B cell (primary cell): ENCODE results near the gene RUFY1. TPM values are rescaled to one million over a fixed set of nuclear protein-coding genes. Genes with fewer than 3 reads are reported as not detected.

Experiments
- ATAC-seq: fragments of 200-7000 bp; cut with Tn5 transposase; one replicate; pipeline ENCODE4 v1.10.0; 2021; ENCODE audit warnings: low read depth, mild to moderate bottlenecking, moderate number of reproducible peaks, moderate library complexity
- CTCF ChIA-PET: fragments of 350-600 bp; sonication (Branson Sonifier 250); formaldehyde crosslinking; loops from one replicate; lab custom pipeline; 2021; ENCODE audit warnings: antibody characterized with exemption, inconsistent platforms; lab: Charles Lee
- POLR2A ChIA-PET: fragments of 350-600 bp; sonication (Branson Sonifier 250); formaldehyde crosslinking; loops from one replicate; lab custom pipeline; 2021; ENCODE audit warnings: antibody characterized with exemption; lab: Charles Lee
- DNase-seq: peaks from one replicate; pipeline ENCODE4 v3.0.0; 2013
- H2AFZ ChIP-seq: 2 replicates; pipeline ENCODE4 v1.6.1; 2012; ENCODE audit warnings: mild to moderate bottlenecking, low read depth, low read length; ENCODE audit not compliant: insufficient read depth, poor library complexity, severe bottlenecking
- H3K27ac ChIP-seq, 2 donors: 1 replicate in 1 of 2; 2 replicates in 1 of 2; pipeline ENCODE4 v1.5.1; 2012 to 2013; ENCODE audit warnings: low read length in 2 of 2, mild to moderate bottlenecking in 2 of 2, moderate library complexity in 1 of 2
- H3K27me3 ChIP-seq, 4 experiments: fragments of 200-600 bp in 1 of 4; sonication (generic) in 1 of 4; replicated peaks in 1 of 4; 1 replicate in 2 of 4; 2 replicates in 2 of 4; pipeline versions ENCODE4 v1.6.1 to v1.7.0; 2013 to 2016; ENCODE audit warnings: low read length in 3 of 4, mild to moderate bottlenecking in 2 of 4, mixed read lengths in 1 of 4, moderate library complexity in 1 of 4; ENCODE audit not compliant: insufficient read depth in 4 of 4, control insufficient read depth in 3 of 4; ENCODE audit errors: control extremely low read depth in 1 of 4
- H3K36me3 ChIP-seq, 2 experiments: replicated peaks in 1 of 2; 1 replicate in 1 of 2; 2 replicates in 1 of 2; pipeline versions ENCODE4 v1.6.1 to v1.7.1; 2013; ENCODE audit warnings: low read length in 1 of 2; ENCODE audit not compliant: insufficient read depth in 2 of 2, control insufficient read depth in 1 of 2; ENCODE audit errors: control extremely low read depth in 1 of 2, extremely low read depth in 1 of 2
- H3K4me1 ChIP-seq, 2 donors: fragments of 200-600 bp in 1 of 2; sonication (generic) in 1 of 2; 1 replicate in 1 of 2; 2 replicates in 1 of 2; pipeline versions ENCODE4 v1.5.1 to v1.6.1; 2013 to 2017; ENCODE audit warnings: low read length in 2 of 2; ENCODE audit not compliant: control insufficient read depth in 2 of 2, insufficient read depth in 2 of 2
- H3K4me2 ChIP-seq: replicated peaks from 2 replicates; pipeline ENCODE3; 2012; ENCODE audit warnings: mild to moderate bottlenecking, low read depth, low read length; ENCODE audit not compliant: poor library complexity, severe bottlenecking
- H3K4me3 ChIP-seq, 5 experiments: fragments of 200-600 bp in 1 of 5; sonication (generic) in 1 of 5; 1 replicate in 3 of 5; 2 replicates in 2 of 5; pipeline versions ENCODE4 v1.5.1 to v1.7.0; 2011 to 2016; ENCODE audit warnings: low read length in 4 of 5, mild to moderate bottlenecking in 4 of 5, low read depth in 2 of 5, control low read depth in 1 of 5, moderate library complexity in 1 of 5; ENCODE audit not compliant: insufficient read depth in 1 of 5; ENCODE audit errors: control extremely low read depth in 1 of 5, extremely low read depth in 1 of 5
- H3K79me2 ChIP-seq: fragments of 200-600 bp; sonication (generic); one replicate; pipeline ENCODE4 v1.6.0; 2016; ENCODE audit warnings: low read length; ENCODE audit not compliant: control insufficient read depth, insufficient read depth
- H3K9ac ChIP-seq: fragments of 200-600 bp; sonication (generic); 2 replicates; pipeline ENCODE4 v1.6.1; 2017; ENCODE audit warnings: mild to moderate bottlenecking, low read length, moderate library complexity
- H3K9me3 ChIP-seq, 3 donors: one replicate each; pipeline versions ENCODE4 v1.6.1 to v1.7.1; 2013; ENCODE audit warnings: low read length in 2 of 3; ENCODE audit not compliant: control insufficient read depth in 2 of 3, insufficient read depth in 1 of 3; ENCODE audit errors: control extremely low read depth in 1 of 3
- H4K20me1 ChIP-seq: 2 replicates; pipeline ENCODE4 v1.6.0; 2012; ENCODE audit warnings: mild to moderate bottlenecking, low read length; ENCODE audit not compliant: insufficient read depth, control insufficient read depth, poor library complexity, severe bottlenecking
- H3K27ac Mint-ChIP-seq: one replicate; pipeline ENCODE4 v1.8.0; 2021; ENCODE audit warnings: mixed read lengths
- H3K27me3 Mint-ChIP-seq: one replicate; pipeline ENCODE4 v1.8.0; 2021; ENCODE audit warnings: mixed read lengths
- H3K4me1 Mint-ChIP-seq: one replicate; pipeline ENCODE4 v1.8.0; 2021; ENCODE audit warnings: mixed read lengths
- H3K4me3 Mint-ChIP-seq: one replicate; pipeline ENCODE4 v1.8.0; 2021; ENCODE audit warnings: mixed read lengths
- H3K9me3 Mint-ChIP-seq: one replicate; pipeline ENCODE4 v1.8.0; 2022; ENCODE audit warnings: mixed read lengths; ENCODE audit not compliant: insufficient read depth
- CTCF ChIP-seq: fragments of 200-600 bp; IDR thresholded peaks from one replicate; pipeline ENCODE4 v1.8.0; 2022; ENCODE audit warnings: antibody characterized with exemption, mild to moderate bottlenecking
- EZH2 ChIP-seq: IDR thresholded peaks from 2 replicates; pipeline ENCODE4 v1.6.1; 2012; ENCODE audit warnings: borderline replicate concordance, low read depth, mild to moderate bottlenecking, moderate library complexity, low read length; ENCODE audit not compliant: insufficient read depth, poor library complexity, severe bottlenecking
- WGBS: methylation state at CpG from one replicate; pipeline ENCODE4 v1.1.5; 2013; ENCODE audit warnings: missing lambda C conversion rate; ENCODE audit not compliant: insufficient coverage; 5-methylcytosine and 5-hydroxymethylcytosine counted together
- intact Hi-C: fragments of 100-400 bp; cut with micrococcal nuclease; formaldehyde crosslinking; loops from one replicate; pipeline ENCODE4 v1.10.0; 2022
- polyA plus RNA-seq: library from polyadenylated mRNA; depleted of rRNA; stranded (reverse); fragments of >200 nt; gene quantifications from 2 replicates; pipeline ENCODE4 v1.2.3, GENCODE V29; 2012
- total RNA-seq, 2 donors: library from RNA; stranded (reverse); fragments of 120-200 nt in 1 of 2; gene quantifications; 1 replicate in 1 of 2; 2 replicates in 1 of 2; pipeline versions ENCODE4 v1.2.3 to v1.2.4, GENCODE V29; 2013 to 2022

RUFY1 gene
- total and polyA plus RNA-seq, 2 donors (not counting 1 experiment from before 2014, with no cell fraction given): 38.5 to 99.8 TPM

GRCh38 chr5:179623906-179624741, 73.8 kb downstream of the RUFY1 start:
- Histone ChIP-seq H3K4me1 (peaks cover 37 to 39% of the 10 kb centered on the region in 2 donors), H3K9ac (peak overlapping the region; percentile 99), H3K27ac (peak overlapping the region; percentile 98 to 99), H3K79me2 (peaks cover 47% of the 10 kb centered on the region), H3K9me3 (peaks cover 0 to 9% (median 0%) of the 10 kb centered on the region in 3 donors), H3K36me3 (peaks cover 2 to 33% of the 10 kb centered on the region in 2 experiments), H2AFZ (peak overlapping the region; percentile 100), H3K27me3 (no peaks in the 10 kb centered on the region), H3K4me3 (peak overlapping the region; percentile 32 to 94 (median 78)), H3K4me2 (peak overlapping the region; percentile 90), H4K20me1 (peaks cover 42% of the 10 kb centered on the region)
- no peaks in the 10 kb centered on the region for H3K27me3 Mint-ChIP-seq
- TF ChIP-seq CTCF (no peak), EZH2 (no peak)
- H3K4me3 Mint-ChIP-seq: peak overlapping the region; percentile 98
- CTCF ChIA-PET: interaction anchor here (0.7 to 1.8 kb wide), 10 partner anchors 8 to 173 kb away, joined by 3 to 6 read pairs (median 4); partner anchors contain the start of gene MAML1
- DNase-seq (no peak), ATAC-seq (peak; percentile 2)
- POLR2A ChIA-PET: interaction anchor here (0.5 to 2.9 kb wide), 21 partner anchors 9 to 1508 kb away, joined by 3 to 24 read pairs (median 5); partner anchors contain the start of genes HNRNPAB, MAML1, RUFY1 and SQSTM1
- intact Hi-C loops: loop anchor here (1.0 to 5.0 kb wide), 8 partner anchors 54 to 601 kb away; partner anchors contain the start of genes CANX, MAML1 and ZNF879
- H3K4me1 Mint-ChIP-seq: peaks cover 45% of the 10 kb centered on the region
- H3K27ac Mint-ChIP-seq: peak overlapping the region; percentile 99
- 20% methylated on average over 66 of the region's 68 CpGs for WGBS
- H3K9me3 Mint-ChIP-seq: no peaks in the 10 kb centered on the region
